ENCODE results near the gene ROBO1.

Gene ROBO1

GRCh38 chr3:78951342-78951945 lies 816.4 kb downstream of the ROBO1 start:
- FAIRE-seq (no peak), DNase-seq (ENCODE audit: insufficient read length, low spot score) (no peak)

- DNase-seq (ENCODE audit: insufficient read length, low spot score) (no peak), FAIRE-seq (no peak)
These were observed 826.2 kb downstream of the ROBO1 start for GRCh38 chr3:78941587-78941986.

GRCh38 chr3:78940626-78941025 lies 827.2 kb downstream of the ROBO1 start:
- no peak for FAIRE-seq
- no peak for DNase-seq (ENCODE audit: insufficient read length, low spot score)

- no peak for DNase-seq (ENCODE audit: insufficient read length, low spot score)
- FAIRE-seq, result no peak
These were observed 827.7 kb downstream of the ROBO1 start for GRCh38 chr3:78940128-78940527.

- no peak for DNase-seq (ENCODE audit: insufficient read length, low spot score)
- FAIRE-seq, result no peak
These were observed 830.3 kb downstream of the ROBO1 start for GRCh38 chr3:78937475-78937874.

GRCh38 chr3:78927759-78928158 lies 840.0 kb downstream of the ROBO1 start:
- DNase-seq (ENCODE audit: insufficient read length, low spot score) (no peak), FAIRE-seq (no peak)

- no peak for DNase-seq (ENCODE audit: insufficient read length, low spot score)
- FAIRE-seq, result no peak
These were observed 841.3 kb downstream of the ROBO1 start for GRCh38 chr3:78926523-78926922.

GRCh38 chr3:78924711-78925110 lies 843.1 kb downstream of the ROBO1 start:
- DNase-seq (ENCODE audit: insufficient read length, low spot score) (no peak), FAIRE-seq (no peak)

GRCh38 chr3:78919021-78919755 lies 848.6 kb downstream of the ROBO1 start:
- FAIRE-seq (peak; percentile 13), DNase-seq (ENCODE audit: insufficient read length, low spot score) (peak; percentile 29)

- FAIRE-seq (no peak), DNase-seq (ENCODE audit: insufficient read length, low spot score) (no peak)
These were observed 849.3 kb downstream of the ROBO1 start for GRCh38 chr3:78918361-78919020.

GRCh38 chr3:78917536-78917935 lies 850.3 kb downstream of the ROBO1 start:
- no peak for DNase-seq (ENCODE audit: insufficient read length, low spot score)
- FAIRE-seq, result no peak

GRCh38 chr3:78913711-78914110 lies 854.1 kb downstream of the ROBO1 start:
- DNase-seq (ENCODE audit: insufficient read length, low spot score) (no peak), FAIRE-seq (no peak)

GRCh38 chr3:78912687-78913086 lies 855.1 kb downstream of the ROBO1 start:
- FAIRE-seq (no peak), DNase-seq (ENCODE audit: insufficient read length, low spot score) (no peak)

- DNase-seq (ENCODE audit: insufficient read length, low spot score), result no peak
- no peak for FAIRE-seq
These were observed 855.5 kb downstream of the ROBO1 start for GRCh38 chr3:78912259-78912658.

- FAIRE-seq (no peak), DNase-seq (ENCODE audit: insufficient read length, low spot score) (no peak)
These were observed 856.4 kb downstream of the ROBO1 start for GRCh38 chr3:78911394-78911793.

GRCh38 chr3:78908236-78908635 lies 859.6 kb downstream of the ROBO1 start:
- no peak for DNase-seq (ENCODE audit: insufficient read length, low spot score)
- no peak for FAIRE-seq

- no peak for DNase-seq (ENCODE audit: insufficient read length, low spot score)
- peak; percentile 36 for FAIRE-seq
These were observed 860.4 kb downstream of the ROBO1 start for GRCh38 chr3:78907367-78907766.

GRCh38 chr3:78906930-78907329 lies 860.9 kb downstream of the ROBO1 start:
- FAIRE-seq, result no peak
- DNase-seq (ENCODE audit: insufficient read length, low spot score), result no peak

- FAIRE-seq, result peak; percentile 60
- no peak for DNase-seq (ENCODE audit: insufficient read length, low spot score)
These were observed 861.6 kb downstream of the ROBO1 start for GRCh38 chr3:78906245-78906644.

GRCh38 chr3:78905700-78906099 lies 862.1 kb downstream of the ROBO1 start:
- FAIRE-seq (no peak), DNase-seq (ENCODE audit: insufficient read length, low spot score) (no peak)

GRCh38 chr3:78901544-78901943 lies 866.3 kb downstream of the ROBO1 start:
- no peak for DNase-seq (ENCODE audit: insufficient read length, low spot score)
- FAIRE-seq, result no peak

GRCh38 chr3:78900880-78901279 lies 866.9 kb downstream of the ROBO1 start:
- peak; percentile 23 for FAIRE-seq

More at GRCh38 chr3:78900880-78901279, 866.9 kb downstream of the ROBO1 start:
- no peak for DNase-seq (ENCODE audit: insufficient read length, low spot score)

Measured in HTR-8/SVneo (cell line).